Activated CD4-positive, alpha-beta T cell treated with anti-CD3 and anti-CD28 coated beads for 24 hours (primary cell): ENCODE results near the gene VWA8.
"Not testable (repeated sequence)": the region's sequence is repeated elsewhere in the genome, so short reads cannot be mapped to it uniquely, and the experiment has no call there.

ENCODE experiments used
- DNase-seq, 2 donors: peaks; one replicate each; pipeline ENCODE4 v3.0.0-alpha.2; 2020; ENCODE audit warnings: low read depth in 2 of 2

Gene VWA8

GRCh38 chr13:41745496-41745895, 215.4 kb downstream of the VWA8 start:
- not testable (repeated sequence) for DNase-seq

GRCh38 chr13:41742917-41743552, 217.9 kb downstream of the VWA8 start:
- no peak for DNase-seq

- no peak for DNase-seq
These were observed 220.4 kb downstream of the VWA8 start for GRCh38 chr13:41740479-41740878.

GRCh38 chr13:41722684-41723535, 238.0 kb downstream of the VWA8 start:
- DNase-seq = no peak

GRCh38 chr13:41720839-41721561, 239.9 kb downstream of the VWA8 start:
- no peak for DNase-seq

- DNase-seq = no peak
These were observed 244.7 kb downstream of the VWA8 start for GRCh38 chr13:41716236-41716635.

GRCh38 chr13:41713405-41713804, 247.5 kb downstream of the VWA8 start:
- no peak for DNase-seq

- DNase-seq = no peak
These were observed 250.1 kb downstream of the VWA8 start for GRCh38 chr13:41710771-41711170.

- DNase-seq = no peak
These were observed 251.4 kb downstream of the VWA8 start for GRCh38 chr13:41709511-41709910.

- DNase-seq = no peak
These were observed 252.2 kb downstream of the VWA8 start for GRCh38 chr13:41708713-41709112.

- no peak for DNase-seq
These were observed 253.6 kb downstream of the VWA8 start for GRCh38 chr13:41707194-41707821.

GRCh38 chr13:41706152-41706551, 254.8 kb downstream of the VWA8 start:
- DNase-seq = no peak

- no peak for DNase-seq
These were observed 258.4 kb downstream of the VWA8 start for GRCh38 chr13:41702540-41702939.

GRCh38 chr13:41701676-41702075, 259.2 kb downstream of the VWA8 start:
- no peak for DNase-seq

- DNase-seq = no peak
These were observed 260.1 kb downstream of the VWA8 start for GRCh38 chr13:41700790-41701310.

- no peak for DNase-seq
These were observed 261.1 kb downstream of the VWA8 start for GRCh38 chr13:41699759-41700158.

- DNase-seq = no peak
These were observed 263.3 kb downstream of the VWA8 start for GRCh38 chr13:41697578-41697977.

- no peak for DNase-seq
These were observed 264.5 kb downstream of the VWA8 start for GRCh38 chr13:41696163-41697003.

GRCh38 chr13:41694545-41695301, 266.2 kb downstream of the VWA8 start:
- DNase-seq = no peak

- no peak for DNase-seq
These were observed 267.5 kb downstream of the VWA8 start for GRCh38 chr13:41693434-41693833.
